ENCODE data around the gene ICE1.
A peak's percentile ranks its signal among the peaks of the same experiment; 100 is the strongest.
"Not testable (repeated sequence)": the region's sequence is repeated elsewhere in the genome, so short reads cannot be mapped to it uniquely, and the experiment has no call there.

The ICE1 gene

DNA sequence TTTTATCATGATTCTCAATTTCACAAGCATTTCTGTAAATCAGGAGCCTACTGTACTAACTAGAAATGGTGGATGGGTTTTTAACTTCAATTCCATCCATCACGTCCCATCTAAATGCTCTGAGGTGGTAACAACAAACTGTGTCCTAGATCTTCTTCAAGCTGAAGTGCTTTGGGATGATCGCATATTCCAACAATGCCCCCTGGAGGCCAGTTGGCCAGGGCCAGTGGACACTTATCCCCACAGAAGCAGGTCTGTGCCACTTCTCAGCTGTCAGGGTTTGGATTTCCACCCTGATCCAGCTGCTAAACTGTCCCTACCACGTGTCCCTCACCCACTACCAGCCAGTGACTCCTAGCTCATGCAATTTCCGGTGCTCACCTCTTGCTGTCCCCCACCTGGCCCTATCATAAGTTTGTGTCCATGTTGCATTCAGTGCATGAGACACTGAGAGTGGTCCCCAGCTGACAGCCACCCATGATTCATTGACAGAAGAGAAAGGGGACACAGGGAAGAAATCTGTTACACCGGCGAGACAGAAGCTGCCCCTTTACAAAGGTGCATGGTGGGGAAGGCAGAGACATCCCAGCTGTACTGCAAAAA is 28.0 kb upstream of the ICE1 start:
- intact Hi-C loops (cut with DNase I) = not testable (repeated sequence)
- peak in 41 of 42 donors; percentile 16 to 84 (median 59) for DNase-seq

- intact Hi-C loops (cut with DNase I); DNase-seq: not testable (repeated sequence)
Observed at GRCh38 chr5:5395093-5395492, 27.4 kb upstream of the ICE1 start.

GRCh38 chr5:5398071-5398470 is 24.4 kb upstream of the ICE1 start:
- intact Hi-C loops (cut with DNase I) = no loop called here
- DNase-seq = no peak

DNA sequence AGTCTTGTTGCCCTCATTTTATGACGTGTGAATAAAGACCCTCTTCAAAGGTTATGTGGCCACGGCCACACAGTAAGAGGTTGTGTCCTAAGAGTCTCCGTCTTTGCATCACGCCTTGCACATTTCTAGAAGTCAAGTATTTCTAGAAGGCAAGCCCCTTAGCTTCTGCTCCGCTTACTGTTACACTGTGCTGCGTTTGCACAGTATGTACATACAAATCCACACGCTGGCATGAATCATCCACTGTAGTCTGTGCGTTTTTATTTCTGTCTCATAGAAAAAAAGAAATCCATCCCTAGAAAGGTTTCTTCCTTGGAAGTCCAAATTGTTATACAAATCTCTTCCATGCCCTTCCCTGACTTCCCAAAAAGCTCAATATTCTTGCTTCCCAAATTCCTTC is 21.4 kb upstream of the ICE1 start:
- no peak for DNase-seq
- intact Hi-C loops (cut with DNase I) = no loop called here

DNA sequence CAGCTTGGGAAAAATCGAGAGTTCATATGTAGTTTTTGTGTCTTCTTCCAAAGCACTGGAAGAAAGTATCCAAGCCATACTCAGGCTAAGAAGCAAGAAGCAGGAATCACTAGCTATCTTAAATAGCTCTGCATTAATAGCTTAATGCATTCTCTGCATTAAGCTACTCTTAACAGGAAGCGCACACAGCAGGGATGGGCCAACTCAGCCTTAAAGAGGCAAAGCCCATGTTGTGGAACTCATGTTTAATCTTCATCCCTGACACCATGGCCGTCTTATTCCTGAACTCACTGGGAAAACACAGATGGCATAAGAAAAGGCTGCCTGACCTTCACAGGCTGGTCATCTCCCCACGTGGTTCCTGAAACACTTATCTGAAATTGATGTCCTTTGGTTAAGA is 18.7 kb upstream of the ICE1 start:
- DNase-seq = no peak
- intact Hi-C loops (cut with DNase I) = no loop called here

- intact Hi-C loops (cut with DNase I) = no loop called here
- DNase-seq = no peak
Observed at GRCh38 chr5:5404381-5404780, 18.1 kb upstream of the ICE1 start.

DNA sequence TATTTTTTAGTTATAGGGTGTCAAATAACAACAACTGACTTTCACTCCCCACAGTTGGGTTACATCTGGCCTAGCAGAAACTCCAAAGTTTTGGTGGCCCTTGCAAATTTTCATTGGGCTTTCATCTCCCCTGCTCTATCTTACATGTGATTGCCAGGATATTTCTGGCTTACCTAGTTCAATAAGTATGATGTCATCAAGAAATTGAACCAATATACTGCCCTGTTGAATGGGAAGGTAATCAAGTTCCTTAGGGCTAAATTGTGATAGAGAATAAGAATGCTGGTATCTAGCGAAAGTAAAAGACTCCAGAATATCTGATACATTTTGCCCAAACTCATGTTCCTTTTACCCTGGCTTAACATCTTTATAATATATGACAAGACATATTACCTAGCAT is 17.0 kb upstream of the ICE1 start:
- DNase-seq = no peak
- intact Hi-C loops (cut with DNase I) = no loop called here

GRCh38 chr5:5407924-5408323 is 14.6 kb upstream of the ICE1 start:
- no peak for DNase-seq
- intact Hi-C loops (cut with DNase I) = no loop called here

GRCh38 chr5:5409151-5409810 is 13.2 kb upstream of the ICE1 start:
- no peak for DNase-seq
- intact Hi-C loops (cut with DNase I) = no loop called here

DNA sequence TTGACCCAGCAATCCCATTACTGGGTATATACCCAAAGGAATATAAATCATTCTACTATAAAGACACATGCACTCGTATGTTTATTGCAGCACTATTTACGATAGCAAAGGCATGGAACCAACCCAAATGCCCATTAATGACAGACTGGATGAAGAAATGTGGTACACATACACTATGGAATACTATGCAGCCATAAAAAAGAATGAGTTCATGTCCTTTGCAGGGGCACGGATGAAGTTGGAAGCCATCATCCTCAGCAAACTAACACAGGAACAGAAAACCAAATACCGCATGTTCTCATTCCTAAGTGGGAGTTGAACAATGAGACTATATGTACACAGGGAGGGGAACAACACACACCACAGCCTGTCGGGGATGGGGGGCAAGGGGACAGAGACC is 8.6 kb upstream of the ICE1 start:
- intact Hi-C loops (cut with DNase I); DNase-seq: not testable (repeated sequence)

- DNase-seq = no peak
- intact Hi-C loops (cut with DNase I) = no loop called here
Observed at GRCh38 chr5:5414999-5415398, 7.5 kb upstream of the ICE1 start.

- no peak for DNase-seq
- intact Hi-C loops (cut with DNase I) = no loop called here
Observed at GRCh38 chr5:5416733-5417132, 5.7 kb upstream of the ICE1 start.

DNA sequence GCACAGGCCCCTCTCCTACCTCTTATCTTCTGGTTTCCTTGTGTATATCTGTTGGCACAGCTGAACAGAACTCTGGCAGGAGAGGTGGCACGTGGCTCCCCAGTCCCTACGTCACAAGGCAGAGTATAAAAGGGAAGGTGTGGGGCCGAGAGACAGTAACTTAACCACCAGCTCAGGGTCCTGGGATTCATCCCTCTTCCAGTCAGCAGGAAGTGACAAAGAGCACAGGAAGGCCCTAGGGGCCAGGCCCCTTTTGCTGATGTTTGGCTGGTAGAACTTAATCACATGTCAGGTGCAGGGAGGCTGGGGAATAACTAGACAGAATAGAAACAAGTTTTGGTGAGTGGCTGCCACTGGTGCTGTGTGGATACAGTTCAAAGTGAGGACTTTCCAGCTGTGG is 4.5 kb upstream of the ICE1 start:
- intact Hi-C loops (cut with DNase I) = no loop called here
- no peak for DNase-seq

DNA sequence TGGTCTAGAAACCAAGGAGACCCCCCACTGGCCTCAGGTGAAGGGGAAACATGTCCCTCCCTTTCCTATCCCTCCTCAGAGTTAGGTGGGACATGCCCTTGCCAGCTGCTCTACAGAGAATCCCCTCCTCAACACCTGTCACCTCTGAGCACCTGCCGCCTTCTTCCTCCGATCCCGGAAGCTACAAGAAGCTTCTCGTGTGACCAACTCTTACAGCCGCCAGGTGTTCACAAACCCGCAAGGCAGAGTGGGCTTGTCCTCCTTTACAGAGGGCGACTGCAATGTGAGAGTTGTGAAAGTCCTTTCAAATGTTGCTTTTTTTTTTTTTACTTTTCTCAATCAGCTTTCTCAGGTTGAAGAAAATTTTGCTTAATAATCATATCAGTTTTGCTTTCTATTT is 3.7 kb upstream of the ICE1 start:
- intact Hi-C loops (cut with DNase I) = no loop called here
- DNase-seq = no peak

- intact Hi-C loops (cut with DNase I) = loop anchor here (5.0 kb wide), 1 partner anchor 542 kb away; no protein-coding TSS in a partner anchor
- DNase-seq = peak in 6 of 42 donors; percentile 9 to 26 (median 13)
Observed at GRCh38 chr5:5419291-5420210, 2.9 kb upstream of the ICE1 start.

DNA sequence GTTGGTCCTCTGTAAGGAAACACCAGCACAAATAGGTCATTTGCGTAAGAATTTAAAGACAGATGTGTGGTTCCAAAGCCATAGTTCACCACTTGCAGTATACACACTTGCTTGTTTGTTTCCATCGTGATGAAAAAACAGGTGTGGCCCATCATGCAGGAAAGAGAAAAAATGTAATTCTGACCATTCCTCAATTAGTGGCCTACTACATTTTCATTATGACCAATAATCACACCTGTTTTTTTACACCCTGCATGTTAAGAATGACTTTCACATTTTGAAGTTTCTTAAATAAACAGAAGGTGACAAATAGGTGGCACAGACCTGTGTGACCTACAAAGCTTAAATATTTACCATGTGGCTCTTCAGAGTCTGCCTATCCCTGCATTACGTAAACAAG is 2.2 kb upstream of the ICE1 start:
- DNase-seq = no peak
- intact Hi-C loops (cut with DNase I) = loop anchor here (5.0 kb wide), 1 partner anchor 543 kb away; no protein-coding TSS in a partner anchor

DNA sequence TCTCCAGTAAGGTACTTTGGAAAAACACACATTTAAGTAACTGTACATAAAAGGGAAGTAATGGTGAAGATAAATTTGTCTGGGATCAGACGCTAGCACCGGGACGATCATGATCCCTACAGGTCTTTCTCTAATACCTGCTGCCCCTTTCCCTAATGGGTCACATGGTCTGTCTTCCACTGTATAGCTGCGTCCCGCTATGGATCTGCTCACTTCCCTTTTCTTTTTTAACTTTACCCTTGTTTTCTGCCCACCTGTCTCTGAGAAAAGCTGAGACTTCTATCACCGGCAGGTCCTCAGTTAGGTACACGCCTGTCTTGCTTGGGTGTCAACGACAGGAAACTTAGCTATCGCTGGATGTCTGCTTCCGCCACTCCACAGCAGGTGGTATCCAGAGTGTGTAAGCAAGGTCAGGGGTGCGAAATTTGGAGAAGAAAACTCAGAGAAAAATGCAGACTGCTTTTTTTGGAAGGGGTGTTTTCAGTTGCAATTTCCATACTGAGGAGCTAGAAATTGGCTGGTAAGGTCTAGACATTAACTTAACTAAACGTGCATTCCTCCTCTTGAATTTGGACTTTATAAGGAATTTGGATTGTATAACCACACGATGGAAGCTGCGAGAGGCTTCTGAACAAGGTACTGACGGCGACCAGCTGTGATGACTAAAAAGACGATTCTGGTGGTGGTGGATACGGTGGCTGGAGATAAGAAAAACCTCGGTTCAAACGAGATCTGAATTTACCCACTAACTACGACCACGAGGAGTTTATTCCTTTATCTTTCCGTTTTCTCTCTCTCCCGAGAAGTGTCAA is 1.1 kb upstream of the ICE1 start:
- DNase-seq = peak in 27 of 42 donors; percentile 2 to 49 (median 26)
- intact Hi-C loops (cut with DNase I) = loop anchor here (5.0 kb wide), 1 partner anchor 544 kb away; no protein-coding TSS in a partner anchor

DNA sequence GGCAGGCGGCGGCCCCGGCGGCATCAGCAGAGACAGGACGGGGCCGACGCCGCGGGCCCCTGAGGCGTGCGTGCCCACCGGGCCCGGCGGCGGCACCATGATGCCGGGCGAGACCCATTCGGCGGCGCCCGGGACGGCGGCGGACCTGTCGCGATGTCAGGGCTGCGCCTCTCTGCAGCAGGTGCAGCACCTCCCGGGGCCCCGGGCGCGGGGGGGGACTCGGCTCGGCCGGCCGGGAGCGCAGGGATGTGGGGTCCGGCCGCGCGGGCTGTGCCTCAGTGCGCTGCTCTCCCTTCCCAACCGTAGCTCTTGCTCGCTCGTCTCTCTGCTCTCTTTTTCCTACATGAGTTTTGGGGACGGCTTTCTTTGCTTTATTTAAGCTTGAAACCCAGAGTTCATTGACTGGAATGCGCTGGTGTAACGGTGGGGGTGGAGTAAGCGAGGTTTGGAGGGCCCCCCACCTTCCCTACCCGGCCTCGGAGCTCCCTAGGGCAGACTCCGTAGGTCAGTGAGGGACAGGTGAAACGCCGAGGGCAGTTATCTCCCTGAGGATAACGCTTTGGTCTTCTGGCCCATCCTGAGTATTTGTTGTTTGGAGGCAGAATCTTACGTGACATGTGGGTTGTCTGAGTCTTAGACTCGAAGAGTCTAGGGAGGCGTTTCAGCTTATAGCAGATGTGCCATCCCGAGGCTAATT is 490 bp downstream of the ICE1 start:
- DNase-seq = peak in 2 of 42 donors; percentile 16 to 47
- intact Hi-C loops (cut with DNase I) = loop anchor here (5.0 kb wide), 1 partner anchor 546 kb away; no protein-coding TSS in a partner anchor
